GM12873 (cell line): ENCODE data around the gene CCDC8.

Source experiments
- TF ChIP-seq, protein P1 (sequence below): IDR thresholded peaks from 2 replicates; pipeline ENCODE4 v1.5.1; 2012; ENCODE audit warnings: low read depth, mild to moderate bottlenecking, moderate library complexity, low read length, control low read depth; ENCODE audit not compliant: insufficient read depth; ENCODE audit errors: missing control alignments

The CCDC8 gene

DNA sequence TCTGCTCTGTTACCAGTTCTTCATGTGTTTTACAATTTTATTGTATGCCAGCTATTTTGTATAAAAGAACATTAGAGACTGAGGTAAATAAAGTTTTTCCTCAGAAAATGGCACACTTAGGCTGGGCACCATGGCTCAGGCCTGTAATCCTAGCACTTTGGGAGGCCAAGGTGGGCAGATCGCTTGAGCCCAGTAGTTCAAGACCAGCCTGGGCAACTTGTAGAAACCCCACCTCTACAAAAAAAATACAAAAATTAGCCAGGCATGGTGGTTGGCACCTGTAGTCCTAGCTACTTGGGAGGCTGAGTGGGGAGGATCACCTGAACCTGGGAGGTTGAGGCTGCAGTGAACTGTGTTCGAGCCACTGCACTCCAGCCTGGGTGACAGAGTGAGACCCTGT is 32.0 kb downstream of the CCDC8 start:
- TF ChIP-seq, protein P1, sequence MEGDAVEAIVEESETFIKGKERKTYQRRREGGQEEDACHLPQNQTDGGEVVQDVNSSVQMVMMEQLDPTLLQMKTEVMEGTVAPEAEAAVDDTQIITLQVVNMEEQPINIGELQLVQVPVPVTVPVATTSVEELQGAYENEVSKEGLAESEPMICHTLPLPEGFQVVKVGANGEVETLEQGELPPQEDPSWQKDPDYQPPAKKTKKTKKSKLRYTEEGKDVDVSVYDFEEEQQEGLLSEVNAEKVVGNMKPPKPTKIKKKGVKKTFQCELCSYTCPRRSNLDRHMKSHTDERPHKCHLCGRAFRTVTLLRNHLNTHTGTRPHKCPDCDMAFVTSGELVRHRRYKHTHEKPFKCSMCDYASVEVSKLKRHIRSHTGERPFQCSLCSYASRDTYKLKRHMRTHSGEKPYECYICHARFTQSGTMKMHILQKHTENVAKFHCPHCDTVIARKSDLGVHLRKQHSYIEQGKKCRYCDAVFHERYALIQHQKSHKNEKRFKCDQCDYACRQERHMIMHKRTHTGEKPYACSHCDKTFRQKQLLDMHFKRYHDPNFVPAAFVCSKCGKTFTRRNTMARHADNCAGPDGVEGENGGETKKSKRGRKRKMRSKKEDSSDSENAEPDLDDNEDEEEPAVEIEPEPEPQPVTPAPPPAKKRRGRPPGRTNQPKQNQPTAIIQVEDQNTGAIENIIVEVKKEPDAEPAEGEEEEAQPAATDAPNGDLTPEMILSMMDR, result no peak

DNA sequence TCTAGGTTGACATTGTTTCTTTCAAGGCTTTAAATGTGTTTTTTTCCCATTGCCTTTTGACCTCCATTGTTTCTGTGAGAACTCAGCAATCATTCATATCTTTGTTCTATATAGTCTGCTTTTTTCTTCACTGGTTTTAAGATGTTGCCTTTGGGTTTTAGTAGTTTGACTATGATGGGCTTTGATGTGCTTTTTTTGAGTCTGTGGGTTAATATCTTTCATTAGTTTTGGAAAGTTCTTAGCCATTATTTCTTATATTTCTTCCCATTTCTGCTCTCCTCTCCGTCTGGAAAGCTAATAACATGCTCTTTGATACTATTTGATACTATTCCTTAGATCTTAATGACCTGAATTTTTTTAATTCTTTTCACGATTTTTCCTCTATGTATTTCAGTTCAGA is 32.7 kb downstream of the CCDC8 start:
- TF ChIP-seq, protein P1, result no peak

DNA sequence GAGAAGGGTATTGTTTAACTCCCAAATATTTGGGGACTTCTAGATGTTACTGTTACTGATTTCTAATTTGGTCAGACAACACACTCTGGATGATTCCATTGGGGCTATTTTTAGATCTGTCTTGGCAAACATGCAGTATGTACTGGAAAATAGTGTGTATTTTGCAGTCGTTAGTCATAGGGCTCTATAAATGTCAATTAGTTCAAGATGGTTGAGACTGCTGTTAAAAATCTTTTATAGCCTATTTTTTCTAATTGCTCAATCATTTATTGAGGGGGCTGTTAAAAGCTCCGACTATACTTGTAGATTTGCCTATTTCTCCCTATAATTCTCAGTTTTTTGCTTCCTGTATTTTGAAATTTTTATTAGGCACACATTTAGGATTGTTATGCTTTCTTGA is 35.1 kb downstream of the CCDC8 start:
- TF ChIP-seq, protein P1, result no peak

DNA sequence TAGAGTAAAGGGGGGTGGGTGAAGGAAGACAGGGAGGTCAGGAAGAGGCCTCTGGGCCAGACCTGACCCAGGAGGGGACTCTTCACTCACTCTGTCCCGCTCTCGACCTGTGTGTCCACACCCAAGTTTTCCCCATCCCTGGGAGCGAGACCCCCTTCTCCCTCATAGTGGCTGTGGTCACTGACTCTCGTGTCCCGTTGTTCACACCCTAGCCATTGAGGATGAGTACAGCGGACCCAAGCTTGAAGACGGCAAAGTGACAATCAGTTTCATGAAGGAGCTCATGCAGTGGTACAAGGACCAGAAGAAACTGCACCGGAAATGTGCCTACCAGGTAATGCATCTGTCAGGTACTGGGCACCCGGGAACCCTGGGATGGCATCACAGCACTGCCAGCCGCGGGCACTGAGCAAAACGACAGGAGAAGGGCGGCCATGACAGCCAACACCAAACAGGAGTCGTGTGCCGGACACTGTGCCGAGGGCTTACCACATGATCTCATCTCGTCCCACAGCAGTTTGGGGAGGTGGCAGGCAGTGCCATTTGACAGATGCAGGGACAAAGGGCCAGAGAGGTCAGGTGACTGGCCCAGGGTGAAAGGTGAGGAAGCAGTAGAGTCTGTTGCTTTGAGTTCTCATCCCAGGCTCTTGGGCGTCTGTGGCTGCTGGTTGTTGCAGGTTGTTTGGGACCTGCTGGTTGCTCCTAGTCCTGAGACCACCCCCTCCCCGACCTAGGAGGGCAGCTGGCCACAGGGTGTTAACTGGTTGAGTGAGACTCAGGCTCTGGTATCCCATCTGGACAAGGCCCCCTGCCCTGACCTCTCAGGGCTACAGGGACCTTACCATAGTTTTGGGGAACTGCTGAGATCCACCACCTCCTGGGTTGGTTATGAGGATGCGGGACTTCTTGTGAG is 36.9 kb downstream of the CCDC8 start:
- TF ChIP-seq, protein P1, result no peak

DNA sequence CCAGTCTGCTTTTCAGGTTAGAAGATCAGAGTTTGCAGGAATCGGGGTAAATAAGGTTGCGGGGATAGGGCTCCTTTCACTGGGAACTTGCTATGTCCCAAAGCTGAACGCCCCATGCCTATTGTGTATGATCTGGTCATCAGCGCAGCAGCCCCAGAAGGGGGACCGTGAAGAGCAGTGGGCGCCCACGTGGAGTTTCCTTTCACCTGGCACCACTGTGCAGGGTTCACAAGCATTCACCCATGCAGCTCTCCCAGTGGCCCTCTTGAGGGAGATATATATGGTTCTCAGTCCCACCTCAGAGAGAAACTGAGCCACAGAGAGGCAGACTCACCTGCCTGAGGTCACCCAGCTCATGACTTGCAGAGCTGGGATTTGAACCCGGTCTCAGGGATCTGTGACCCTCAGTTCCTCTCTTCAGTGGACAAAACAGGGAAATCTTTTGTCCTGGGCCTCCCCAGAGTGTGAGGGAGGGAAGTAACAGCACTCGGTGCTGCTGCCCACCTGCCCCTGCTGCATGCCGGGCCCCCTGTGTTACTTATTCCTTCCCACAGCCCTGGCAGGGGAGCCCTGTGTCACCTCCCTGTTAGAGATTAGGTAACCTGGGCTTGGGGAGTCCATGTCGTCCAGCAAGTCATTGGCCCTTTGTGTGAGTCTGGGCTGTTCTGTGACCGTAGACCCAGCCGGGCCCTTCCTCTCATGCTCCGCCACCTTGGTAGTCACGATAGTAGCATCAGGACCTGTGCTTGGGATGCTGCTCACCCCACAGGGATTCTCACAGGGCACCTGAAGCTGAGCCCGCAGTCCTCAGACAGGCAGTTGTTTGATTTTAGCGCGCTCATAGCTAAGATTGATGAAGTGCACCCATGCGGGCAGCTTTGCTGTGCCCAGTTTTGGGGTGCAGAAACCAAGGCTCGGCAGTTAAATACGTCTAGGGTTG is 38.6 kb downstream of the CCDC8 start:
- TF ChIP-seq, protein P1, result no peak

DNA sequence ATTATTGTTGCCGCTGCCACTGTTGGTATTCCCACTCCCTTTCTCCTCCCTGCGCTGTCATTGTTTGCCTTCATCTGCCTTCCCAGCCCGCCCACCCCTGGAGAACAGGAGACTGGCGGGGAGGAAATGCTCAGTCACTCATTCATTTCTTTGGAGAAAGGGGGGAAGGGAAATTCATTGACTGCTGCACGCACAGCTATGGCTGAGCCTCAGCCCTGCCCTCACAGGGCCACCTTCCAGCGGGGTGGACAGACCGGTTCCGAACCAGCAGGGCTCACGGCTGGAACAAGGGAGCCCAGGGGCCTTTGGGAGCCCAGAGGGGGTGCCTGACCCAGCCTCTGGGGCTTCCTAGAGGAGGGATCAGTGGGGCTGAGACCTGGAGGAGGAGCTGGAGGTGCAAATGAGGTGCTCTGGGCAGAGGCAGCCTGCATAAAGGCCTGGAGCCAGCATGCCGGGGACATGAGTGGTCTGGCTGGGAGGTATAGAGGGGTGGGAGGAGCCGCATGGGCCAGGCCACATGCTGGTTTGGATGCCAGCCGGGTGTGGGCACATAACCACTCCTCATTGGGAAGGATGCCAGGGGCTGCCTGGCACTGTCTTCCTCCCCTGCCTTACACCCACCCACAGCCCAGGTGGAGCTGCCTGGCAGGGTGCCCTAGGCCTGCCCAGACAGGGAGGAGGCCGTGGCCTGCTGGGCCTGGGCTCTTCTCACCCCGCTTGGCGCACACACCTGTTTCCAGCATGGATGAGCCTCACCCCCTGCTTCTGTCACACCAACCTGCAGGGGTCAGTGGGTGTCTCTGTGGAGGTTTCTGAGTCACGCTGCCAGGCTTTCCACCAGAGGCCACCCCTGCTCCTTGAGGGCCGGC is 39.6 kb downstream of the CCDC8 start:
- TF ChIP-seq, protein P1, result no peak
